K562 (cell line): Measurements from ENCODE around the gene LAPTM4A. TPM values are rescaled to one million over a fixed set of nuclear protein-coding genes. Genes with fewer than 3 reads are reported as not detected.

ENCODE experiments used
- CHD7 ChIP-seq: fragments of 200-600 bp; sonication (generic); IDR thresholded peaks from one replicate; pipeline ENCODE4 v1.6.1; 2012; ENCODE audit warnings: mild to moderate bottlenecking, low read depth, low read length, inconsistent platforms
- NFE2L1 ChIP-seq: fragments of 450-650 bp; IDR thresholded peaks from 2 replicates; pipeline ENCODE4 v1.6.1; 2016; ENCODE audit warnings: missing genetic modification characterization, low read depth, mild to moderate bottlenecking, missing compliant biosample characterization, moderate library complexity, borderline replicate concordance
- NR2C2 ChIP-seq, 2 experiments: fragments of 200-800 bp in 1 of 2; sonication (Bioruptor generic) in 1 of 2; sonication (generic) in 1 of 2; formaldehyde crosslinking in 1 of 2; IDR thresholded peaks; 2 replicates each; pipeline versions ENCODE4 v1.6.1 to v1.8.0; 2016 to 2022; ENCODE audit warnings: mild to moderate bottlenecking in 1 of 2, missing compliant biosample characterization in 1 of 2, missing genetic modification characterization in 1 of 2, missing genetic modification reagents in 1 of 2
- PBX2 ChIP-seq, 2 experiments: IDR thresholded peaks in 1 of 2; conservative IDR thresholded peaks in 1 of 2; 2 replicates each; pipeline ENCODE4 v1.6.1; 2016; ENCODE audit warnings: low read depth in 2 of 2, mild to moderate bottlenecking in 1 of 2, missing compliant biosample characterization in 1 of 2, missing genetic modification characterization in 1 of 2, moderate library complexity in 1 of 2
- polyA plus RNA-seq, 8 experiments: library from polyadenylated mRNA; depleted of rRNA in 4 of 8; stranded (reverse) in 5 of 8; unstranded in 3 of 8; fragments of >200 nt; fragmentation: Nextera tagmentation in 2 of 8; fragmentation: Illumina TruSeq in 1 of 8; extraction: Ambion mirVana in 2 of 8; extraction: Trizol in 1 of 8; gene quantifications; 2 replicates each; pipeline versions ENCODE4 v1.2.1 to v1.2.3, GENCODE V29; 2011 to 2014; ENCODE audit warnings: inconsistent platforms in 1 of 8, missing spikeins in 1 of 8
- total RNA-seq, 7 experiments: library from RNA; depleted of rRNA in 6 of 7; stranded (reverse); fragments of >200 nt in 6 of 7; fragmentation: Illumina TruSeq in 2 of 7; extraction: Trizol in 2 of 7; gene quantifications; 2 replicates each; pipeline versions ENCODE4 v1.2.1 to v1.2.3, GENCODE V29; 2011 to 2021; ENCODE audit warnings: low replicate concordance in 1 of 7

LAPTM4A gene
- total and polyA plus RNA-seq, 9 of the 15 experiments (the other 6 are each of a cell fraction or from before 2014, with no cell fraction given) = 13.4 to 157 (median 50.1) TPM

GRCh38 chr2:20027260-20027677 lies 24.2 kb downstream of the LAPTM4A start (continued):
- TF ChIP-seq PBX2 (CRISPR knock-in tag; IDR thresholded peaks at IDR 0.05; ENCODE audit: low read depth) = no peak
- peak; percentile 64; the same call in 1 of the 2 replicates for TF ChIP-seq PBX2 (tag; conservative IDR thresholded peaks at IDR 0.05; ENCODE audit: low read depth)
- no peak for TF ChIP-seq CHD7
- no peak for TF ChIP-seq NR2C2 (CRISPR knock-in tag; IDR thresholded peaks at IDR 0.05)
- TF ChIP-seq NR2C2 (tag; IDR thresholded peaks at IDR 0.05) = peak; percentile 35; the same call in 1 of the 2 replicates
- TF ChIP-seq NFE2L1 = no peak
